Activated naive CD8-positive, alpha-beta T cell (primary cell): ENCODE data around the gene COG2.

Experiments
- H3K27ac Mint-ChIP-seq: one replicate; pipeline ENCODE4 v1.8.0; 2021; ENCODE audit warnings: mixed read lengths
- H3K27me3 Mint-ChIP-seq: one replicate; pipeline ENCODE4 v1.8.0; 2021; ENCODE audit warnings: mixed read lengths
- H3K36me3 Mint-ChIP-seq: one replicate; pipeline ENCODE4 v1.8.0; 2021; ENCODE audit warnings: mixed read lengths
- H3K4me1 Mint-ChIP-seq: one replicate; pipeline ENCODE4 v1.8.0; 2021; ENCODE audit warnings: low read depth, mixed read lengths
- H3K4me3 Mint-ChIP-seq: one replicate; pipeline ENCODE4 v1.8.0; 2021; ENCODE audit warnings: mild to moderate bottlenecking, mixed read lengths
- H3K9me3 Mint-ChIP-seq: one replicate; pipeline ENCODE4 v1.8.0; 2021; ENCODE audit warnings: low read depth, mixed read lengths

COG2 gene

GRCh38 chr1:230725256-230726012 lies 83.2 kb downstream of the COG2 start:
- Mint-ChIP-seq H3K9me3 (no peaks in the 10 kb centered on the region), H3K4me1 (no peaks in the 10 kb centered on the region), H3K4me3 (no peak overlapping the region), H3K27ac (no peak overlapping the region), H3K27me3 (peaks cover 7% of the 10 kb centered on the region), H3K36me3 (peaks cover 3% of the 10 kb centered on the region)

GRCh38 chr1:230728710-230729392 lies 86.6 kb downstream of the COG2 start:
- Mint-ChIP-seq H3K27me3 (peaks cover 8% of the 10 kb centered on the region), H3K36me3 (no peaks in the 10 kb centered on the region), H3K4me3 (no peak overlapping the region), H3K9me3 (no peaks in the 10 kb centered on the region), H3K27ac (no peak overlapping the region), H3K4me1 (no peaks in the 10 kb centered on the region)

- H3K4me1 Mint-ChIP-seq, result no peaks in the 10 kb centered on the region
- no peaks in the 10 kb centered on the region for H3K9me3 Mint-ChIP-seq
- no peak overlapping the region for H3K4me3 Mint-ChIP-seq
- no peak overlapping the region for H3K27ac Mint-ChIP-seq
- H3K27me3 Mint-ChIP-seq, result peaks cover 11% of the 10 kb centered on the region
- no peaks in the 10 kb centered on the region for H3K36me3 Mint-ChIP-seq
Measured at GRCh38 chr1:230730977-230731376, 88.7 kb downstream of the COG2 start.

GRCh38 chr1:230735447-230735846 lies 93.2 kb downstream of the COG2 start:
- H3K9me3 Mint-ChIP-seq, result no peaks in the 10 kb centered on the region
- no peak overlapping the region for H3K27ac Mint-ChIP-seq
- H3K27me3 Mint-ChIP-seq, result peaks cover 9% of the 10 kb centered on the region
- no peaks in the 10 kb centered on the region for H3K36me3 Mint-ChIP-seq
- H3K4me1 Mint-ChIP-seq, result no peaks in the 10 kb centered on the region
- H3K4me3 Mint-ChIP-seq, result no peak overlapping the region

GRCh38 chr1:230737622-230738262 lies 95.5 kb downstream of the COG2 start:
- H3K9me3 Mint-ChIP-seq, result no peaks in the 10 kb centered on the region
- H3K36me3 Mint-ChIP-seq, result no peaks in the 10 kb centered on the region
- peaks cover 11% of the 10 kb centered on the region for H3K27me3 Mint-ChIP-seq
- no peaks in the 10 kb centered on the region for H3K4me1 Mint-ChIP-seq
- no peak overlapping the region for H3K4me3 Mint-ChIP-seq
- no peak overlapping the region for H3K27ac Mint-ChIP-seq

- no peaks in the 10 kb centered on the region for H3K36me3 Mint-ChIP-seq
- peaks cover 8% of the 10 kb centered on the region for H3K27me3 Mint-ChIP-seq
- no peaks in the 10 kb centered on the region for H3K4me1 Mint-ChIP-seq
- no peak overlapping the region for H3K27ac Mint-ChIP-seq
- no peaks in the 10 kb centered on the region for H3K9me3 Mint-ChIP-seq
- H3K4me3 Mint-ChIP-seq, result no peak overlapping the region
Measured at GRCh38 chr1:230739564-230740290, 97.4 kb downstream of the COG2 start.
